ENCODE results near the gene PINLYP. TPM values are rescaled to one million over a fixed set of nuclear protein-coding genes. Genes with fewer than 3 reads are reported as not detected.
A peak's percentile ranks its signal among the peaks of the same experiment; 100 is the strongest.
"Not testable (repeated sequence)": the region's sequence is repeated elsewhere in the genome, so short reads cannot be mapped to it uniquely, and the experiment has no call there.

Gene PINLYP
- total and polyA plus RNA-seq, 9 of the 15 experiments (the other 6 are each of a cell fraction or from before 2014, with no cell fraction given) = 1.00 to 6.7 (median 2.2) TPM

DNA sequence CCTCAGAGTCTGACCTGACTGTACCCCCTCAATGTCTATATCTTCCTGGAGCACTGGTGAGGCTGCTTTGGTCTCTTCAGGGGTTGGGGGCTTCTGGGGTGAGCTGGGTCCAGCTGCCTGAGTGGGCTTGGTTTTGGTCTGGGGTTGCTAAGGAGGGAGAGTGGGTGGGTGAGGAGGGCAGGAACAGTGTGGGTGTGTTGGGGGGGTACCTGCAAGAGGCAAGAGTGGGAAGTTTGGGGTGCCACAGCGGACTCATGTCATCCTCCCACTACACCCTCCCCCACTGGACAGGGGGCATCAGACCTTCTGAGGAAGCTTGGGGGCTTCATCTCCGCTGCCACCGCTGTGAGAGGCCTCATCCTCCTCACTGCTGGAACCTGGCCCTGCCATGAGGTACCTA is 29.0 kb upstream of the PINLYP start (continued):
- TF ChIP-seq MYBL2 (IDR thresholded peaks at IDR 0.05; ENCODE audit: low read depth) (no peak), MYBL2 (CRISPR knock-in tag; IDR thresholded peaks at IDR 0.05; ENCODE audit: borderline replicate concordance) (no peak), SNIP1 (IDR thresholded peaks at IDR 0.05; ENCODE audit: low read depth) (no peak)
- TF ChIP-seq, protein P1, sequence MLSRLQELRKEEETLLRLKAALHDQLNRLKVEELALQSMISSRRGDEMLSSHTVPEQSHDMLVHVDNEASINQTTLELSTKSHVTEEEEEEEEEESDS (CRISPR knock-in tag; IDR thresholded peaks at IDR 0.05) = no peak

- FAIRE-seq; ATAC-seq; H4K20me1 ChIP-seq (replicated peaks; ENCODE audit: control insufficient read depth, insufficient read depth, low read length); H3K9ac ChIP-seq (ENCODE audit: insufficient read depth in 1 of 2, low read depth in 2 of 2, low read length in 2 of 2); H3K9me1 ChIP-seq (ENCODE audit: control insufficient read depth, insufficient read depth, low read length); H3K4me2 ChIP-seq (ENCODE audit: insufficient read depth, low read length); H3K4me1 ChIP-seq (replicated peaks in 1 of 2; ENCODE audit: control insufficient read depth in 2 of 2, insufficient read depth in 2 of 2, low read length in 2 of 2); H3K27me3 ChIP-seq (ENCODE audit: control insufficient read depth in 2 of 2, insufficient read depth in 2 of 2, low read length in 2 of 2); DNase-seq (ENCODE audit: extremely low read depth in 1 of 4, low spot score in 3 of 4); CTCF ChIA-PET (ENCODE audit: low intra/inter-chr PET ratio); H2AFZ ChIP-seq (ENCODE audit: low read depth, low read length); BruUV-seq (replicated peaks); intact Hi-C loops (cut with micrococcal nuclease); in situ Hi-C loops (cut with MboI); H3K27ac ChIP-seq (ENCODE audit: extremely low read depth, low read depth, low read length); H3K79me2 ChIP-seq (ENCODE audit: control insufficient read depth, insufficient read depth, low read length); H3K9me3 ChIP-seq (replicated peaks; ENCODE audit: control insufficient read depth, insufficient read depth, low read depth, low read length); POLR2A ChIA-PET; H3K4me3 ChIP-seq: not testable (repeated sequence)
- H3K36me3 ChIP-seq (ENCODE audit: control insufficient read depth, insufficient read depth, low read length) = peaks cover 55% of the 10 kb centered on the region; the same call in 2 of the 3 replicates
- 72% methylated on average over 2 of the region's 24 CpGs for WGBS (ENCODE audit: insufficient coverage, low coverage, missing lambda C conversion rate)
Measured at GRCh38 chr19:43547926-43548325, 27.7 kb upstream of the PINLYP start.

DNA sequence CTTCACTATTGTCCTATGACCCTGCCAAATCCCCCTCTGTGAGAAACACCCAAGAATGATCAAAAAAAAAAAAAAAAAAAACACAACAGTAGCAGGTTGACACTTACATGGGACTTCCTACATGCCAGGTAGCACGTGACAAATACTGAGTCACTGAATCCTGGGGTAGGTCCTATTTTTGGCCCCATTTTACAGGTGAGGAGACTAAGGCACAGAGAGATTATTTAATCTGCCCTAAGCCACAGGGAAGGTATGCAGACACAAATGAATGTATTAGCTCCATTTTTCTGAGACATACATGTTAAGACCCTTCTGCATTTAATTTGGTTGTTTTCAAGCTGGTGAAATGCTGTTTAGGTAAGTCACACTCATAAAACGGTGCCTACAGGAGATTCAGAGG is 26.9 kb upstream of the PINLYP start:
- no TSS peak for BruUV-seq (replicated peaks)
- in situ Hi-C loops (cut with MboI) = no loop called here
- CTCF ChIA-PET (ENCODE audit: low intra/inter-chr PET ratio) = no interaction called here
- TF ChIP-seq, protein P2, sequence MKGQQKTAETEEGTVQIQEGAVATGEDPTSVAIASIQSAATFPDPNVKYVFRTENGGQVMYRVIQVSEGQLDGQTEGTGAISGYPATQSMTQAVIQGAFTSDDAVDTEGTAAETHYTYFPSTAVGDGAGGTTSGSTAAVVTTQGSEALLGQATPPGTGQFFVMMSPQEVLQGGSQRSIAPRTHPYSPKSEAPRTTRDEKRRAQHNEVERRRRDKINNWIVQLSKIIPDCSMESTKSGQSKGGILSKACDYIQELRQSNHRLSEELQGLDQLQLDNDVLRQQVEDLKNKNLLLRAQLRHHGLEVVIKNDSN (CRISPR knock-in tag; IDR thresholded peaks at IDR 0.05) = peak; percentile 41; the same call in 1 of the 2 replicates
- peak; percentile 89 for TF ChIP-seq RBM25 (IDR thresholded peaks at IDR 0.05; ENCODE audit: low read depth, low read length, severe bottlenecking)
- no peak for TF ChIP-seq ZNF780A (CRISPR knock-in tag; IDR thresholded peaks at IDR 0.05)
- 0 out of 2 replicates have a peak, but pooled peaks have one; percentile 2 for TF ChIP-seq CBFA2T3 (IDR thresholded peaks at IDR 0.05)
- TF ChIP-seq SMARCA5 (IDR thresholded peaks at IDR 0.05) = peak; percentile 59; the same call in 1 of the 2 replicates
- 0 out of 3 replicates have a peak, but pooled peaks of 1 of the 2 experiments have one; percentile 27 for TF ChIP-seq CBX3 (IDR thresholded peaks at IDR 0.05; ENCODE audit: borderline replicate concordance in 1 of 2, low read length in 2 of 2)
- TF ChIP-seq, protein P3, sequence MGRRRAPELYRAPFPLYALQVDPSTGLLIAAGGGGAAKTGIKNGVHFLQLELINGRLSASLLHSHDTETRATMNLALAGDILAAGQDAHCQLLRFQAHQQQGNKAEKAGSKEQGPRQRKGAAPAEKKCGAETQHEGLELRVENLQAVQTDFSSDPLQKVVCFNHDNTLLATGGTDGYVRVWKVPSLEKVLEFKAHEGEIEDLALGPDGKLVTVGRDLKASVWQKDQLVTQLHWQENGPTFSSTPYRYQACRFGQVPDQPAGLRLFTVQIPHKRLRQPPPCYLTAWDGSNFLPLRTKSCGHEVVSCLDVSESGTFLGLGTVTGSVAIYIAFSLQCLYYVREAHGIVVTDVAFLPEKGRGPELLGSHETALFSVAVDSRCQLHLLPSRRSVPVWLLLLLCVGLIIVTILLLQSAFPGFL (CRISPR knock-in tag; IDR thresholded peaks at IDR 0.05) = no peak
- TF ChIP-seq HOMEZ (CRISPR knock-in tag; IDR thresholded peaks at IDR 0.05) = no peak

More for the DNA sequence above, 26.9 kb upstream of the PINLYP start:
- POLR2A ChIA-PET = no interaction called here
- intact Hi-C loops (cut with micrococcal nuclease) = no loop called here
- H2AFZ ChIP-seq (ENCODE audit: low read depth, low read length) = no peak overlapping the region
- no peaks in the 10 kb centered on the region for H3K27me3 ChIP-seq (ENCODE audit: control insufficient read depth in 2 of 2, insufficient read depth in 2 of 2, low read length in 2 of 2)
- no peak overlapping the region for H3K4me2 ChIP-seq (ENCODE audit: insufficient read depth, low read length)
- no peaks in the 10 kb centered on the region for H3K79me2 ChIP-seq (ENCODE audit: control insufficient read depth, insufficient read depth, low read length)
- FAIRE-seq (peak; percentile 49), DNase-seq (ENCODE audit: extremely low read depth in 1 of 4, low spot score in 3 of 4) (peak in 2 of 4 experiments; percentile 43 to 45), ATAC-seq (no peak)
- H3K9me3 ChIP-seq (replicated peaks; ENCODE audit: control insufficient read depth, insufficient read depth, low read depth, low read length) = no peaks in the 10 kb centered on the region
- 28% methylated on average over 2 of the region's 2 CpGs for WGBS (ENCODE audit: insufficient coverage, low coverage, missing lambda C conversion rate)
- no peak overlapping the region for H3K4me3 ChIP-seq
- no peaks in the 10 kb centered on the region for H4K20me1 ChIP-seq (replicated peaks; ENCODE audit: control insufficient read depth, insufficient read depth, low read length)
- H3K27ac ChIP-seq (ENCODE audit: extremely low read depth, low read depth, low read length) = no peak overlapping the region
- no peaks in the 10 kb centered on the region for H3K9me1 ChIP-seq (ENCODE audit: control insufficient read depth, insufficient read depth, low read length)
- peaks cover 0 to 5% of the 10 kb centered on the region in 2 experiments; a peak in 2 of 5 replicates for H3K4me1 ChIP-seq (replicated peaks in 1 of 2; ENCODE audit: control insufficient read depth in 2 of 2, insufficient read depth in 2 of 2, low read length in 2 of 2)
- peaks cover 51% of the 10 kb centered on the region; the same call in 2 of the 3 replicates for H3K36me3 ChIP-seq (ENCODE audit: control insufficient read depth, insufficient read depth, low read length)
- no peak overlapping the region for H3K9ac ChIP-seq (ENCODE audit: insufficient read depth in 1 of 2, low read depth in 2 of 2, low read length in 2 of 2)

Data from K562 (cell line).